GM19240 (cell line): Measurements from ENCODE around the gene FGD3.

Source experiments
- DNase-seq: peaks from one replicate; pipeline ENCODE4 v3.0.0; 2011; ENCODE audit warnings: low spot score; ENCODE audit not compliant: insufficient read length

Gene FGD3

DNA sequence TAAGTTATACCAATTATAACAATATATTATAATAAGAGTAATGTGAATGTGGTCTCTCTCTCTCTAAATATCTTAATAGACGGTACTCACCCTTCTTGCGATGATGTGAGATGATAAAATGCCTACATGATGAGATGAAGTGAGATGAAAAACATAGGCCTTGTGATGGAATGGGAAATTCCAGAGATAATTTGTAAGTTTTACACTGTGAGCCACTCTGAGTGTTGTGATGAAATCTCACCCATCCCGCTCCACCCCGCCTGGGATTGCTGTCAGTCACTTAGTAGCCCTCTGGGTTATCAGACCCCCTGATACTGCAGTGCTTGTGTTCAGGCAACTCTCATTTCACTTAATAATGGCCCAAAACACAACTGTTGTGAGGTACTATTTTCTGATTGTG, 121.6 kb downstream of the FGD3 start:
- DNase-seq: no peak

- no peak for DNase-seq
Measured at GRCh38 chr9:93071464-93071863, 124.1 kb downstream of the FGD3 start.

DNA sequence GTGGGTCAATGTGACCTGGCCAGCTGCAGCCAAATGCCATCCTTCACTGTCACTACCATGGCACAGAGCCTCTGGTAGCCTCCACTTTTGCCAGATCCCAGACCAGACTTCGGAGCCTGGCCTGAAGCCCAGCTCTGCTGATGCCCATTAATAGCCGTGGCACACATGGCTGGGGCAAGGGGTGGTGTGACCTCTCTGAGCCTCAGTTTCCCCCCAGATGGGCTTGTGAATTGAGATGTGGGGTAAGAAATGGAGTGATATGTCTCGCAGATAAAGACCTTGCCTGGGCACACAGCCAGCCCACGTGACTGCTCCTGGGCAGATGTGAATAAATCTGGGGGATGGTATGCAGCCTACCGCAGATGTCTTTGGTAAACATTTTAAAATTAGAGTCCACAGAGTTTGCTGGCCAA, 125.1 kb downstream of the FGD3 start:
- no peak for DNase-seq

DNA sequence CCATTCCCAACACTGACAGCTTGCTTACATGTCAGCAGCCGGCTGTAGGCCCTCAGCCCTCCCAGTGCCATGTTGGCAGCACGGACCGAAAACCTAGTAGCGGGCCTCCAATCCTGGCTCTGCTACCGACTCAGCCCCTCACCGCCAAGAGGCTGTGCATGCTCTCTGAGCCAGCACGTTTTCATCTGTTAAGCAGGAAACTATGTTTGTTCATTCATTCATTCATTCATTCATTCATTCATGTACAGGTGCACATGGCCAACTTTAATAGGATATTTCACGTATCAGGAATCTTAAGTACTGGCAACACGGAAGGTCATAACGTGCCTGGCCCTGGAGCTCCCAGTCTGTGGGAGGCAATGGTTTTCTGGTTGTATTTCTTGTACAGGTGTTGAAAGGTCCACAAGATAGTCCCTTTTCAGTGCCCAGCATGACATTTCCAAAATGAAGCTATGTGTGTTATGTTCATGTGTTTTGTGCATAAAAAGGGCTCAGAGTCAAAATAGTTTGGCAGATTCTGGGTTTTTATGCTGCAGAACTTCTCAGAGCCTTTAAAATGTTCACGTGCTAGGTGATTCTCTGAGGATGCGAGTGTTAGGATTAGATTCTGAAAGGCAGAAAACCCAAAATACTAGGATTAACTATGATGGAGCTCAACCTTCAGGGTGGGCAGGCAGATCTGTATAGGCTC, 128.9 kb downstream of the FGD3 start:
- no peak for DNase-seq

GRCh38 chr9:93076792-93077128, 129.4 kb downstream of the FGD3 start:
- DNase-seq: no peak

- DNase-seq: no peak
Measured at GRCh38 chr9:93077367-93077766, 130.0 kb downstream of the FGD3 start.

- no peak for DNase-seq
Measured at GRCh38 chr9:93077811-93078210, 130.5 kb downstream of the FGD3 start.

- no peak for DNase-seq
Measured at GRCh38 chr9:93079371-93079770, 132.0 kb downstream of the FGD3 start.

- DNase-seq: no peak
Measured at GRCh38 chr9:93080406-93080805, 133.1 kb downstream of the FGD3 start.

GRCh38 chr9:93081081-93081529, 133.8 kb downstream of the FGD3 start:
- no peak for DNase-seq

DNA sequence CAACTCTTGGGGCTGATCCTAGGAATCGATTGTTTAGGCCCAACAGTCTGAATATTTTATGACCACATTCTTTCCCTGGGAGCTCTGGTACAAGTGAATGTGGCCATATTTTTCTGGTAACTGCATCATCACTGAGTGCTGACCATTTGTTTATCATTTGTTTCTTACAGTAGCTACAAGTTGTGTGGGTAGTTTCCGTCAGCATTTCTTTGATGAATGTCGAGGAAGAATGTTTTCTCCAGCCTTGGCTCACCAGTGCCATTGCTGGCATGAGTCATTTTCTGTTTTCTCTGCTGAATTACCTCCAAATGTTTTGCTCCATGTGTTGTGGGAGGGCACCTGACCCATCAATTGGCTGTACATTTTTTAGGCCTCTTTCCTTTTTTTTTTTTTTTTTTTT, 134.6 kb downstream of the FGD3 start:
- DNase-seq: no peak

DNA sequence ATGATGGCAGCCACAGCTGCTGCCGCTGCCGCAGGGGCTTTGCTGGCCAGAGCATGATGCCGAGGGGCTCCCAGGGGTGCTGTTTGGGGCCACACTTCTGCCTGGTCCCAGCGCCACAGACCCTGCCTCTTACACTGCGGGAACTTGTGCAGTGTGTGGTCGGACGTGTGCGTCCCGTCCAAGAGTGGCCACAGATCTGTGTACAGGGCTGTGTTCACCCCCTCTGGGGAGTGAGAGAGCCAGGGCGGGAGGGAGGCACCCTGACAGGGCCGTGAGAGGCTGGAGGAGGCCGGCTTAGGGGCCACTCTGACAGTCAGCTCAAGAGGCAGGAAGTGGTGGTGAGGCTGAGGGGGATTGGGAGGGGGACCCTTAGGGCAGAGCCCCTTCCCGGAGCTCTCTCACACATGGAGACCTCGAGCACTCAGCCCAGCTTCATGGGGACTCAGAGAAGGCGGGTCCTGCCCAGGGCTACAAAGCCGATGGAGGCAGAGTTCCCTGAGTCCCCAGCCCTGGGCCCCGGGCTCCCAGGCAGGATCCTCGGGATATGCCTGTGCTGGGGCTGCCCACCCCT, 135.6 kb downstream of the FGD3 start:
- DNase-seq: no peak

- DNase-seq: no peak
Measured at GRCh38 chr9:93083592-93084470, 136.5 kb downstream of the FGD3 start.

DNA sequence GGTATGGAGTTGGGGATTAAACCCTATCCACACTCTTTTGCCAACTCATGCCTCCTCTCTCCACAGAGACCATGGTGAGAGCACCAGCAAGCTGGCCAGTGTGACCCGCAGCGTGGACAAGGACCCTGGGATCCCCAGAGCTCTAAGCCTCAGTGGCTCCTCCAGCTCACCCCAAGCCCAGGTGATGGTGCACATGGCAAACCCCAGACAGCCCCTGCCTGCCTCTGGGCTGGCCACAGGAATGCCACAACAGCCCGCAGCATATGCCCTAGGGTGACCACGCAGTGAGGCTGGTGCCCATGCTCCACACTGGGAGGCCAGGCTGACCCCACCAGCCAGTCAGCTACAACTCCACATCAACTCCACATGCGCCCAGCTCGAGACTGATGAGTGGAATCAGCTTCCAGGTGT, 137.2 kb downstream of the FGD3 start:
- DNase-seq: no peak

- DNase-seq: no peak
Measured at GRCh38 chr9:93085676-93086075, 138.4 kb downstream of the FGD3 start.
